GM19467 (cell line): ENCODE data around the gene MAGI1.

ENCODE experiments used
- ATAC-seq: cut with Tn5 transposase; IDR thresholded peaks from one replicate; pipeline ENCODE4 v1.9.1; 2021; ENCODE audit warnings: mild to moderate bottlenecking, moderate library complexity; ENCODE audit not compliant: unreplicated experiment

MAGI1 gene

DNA sequence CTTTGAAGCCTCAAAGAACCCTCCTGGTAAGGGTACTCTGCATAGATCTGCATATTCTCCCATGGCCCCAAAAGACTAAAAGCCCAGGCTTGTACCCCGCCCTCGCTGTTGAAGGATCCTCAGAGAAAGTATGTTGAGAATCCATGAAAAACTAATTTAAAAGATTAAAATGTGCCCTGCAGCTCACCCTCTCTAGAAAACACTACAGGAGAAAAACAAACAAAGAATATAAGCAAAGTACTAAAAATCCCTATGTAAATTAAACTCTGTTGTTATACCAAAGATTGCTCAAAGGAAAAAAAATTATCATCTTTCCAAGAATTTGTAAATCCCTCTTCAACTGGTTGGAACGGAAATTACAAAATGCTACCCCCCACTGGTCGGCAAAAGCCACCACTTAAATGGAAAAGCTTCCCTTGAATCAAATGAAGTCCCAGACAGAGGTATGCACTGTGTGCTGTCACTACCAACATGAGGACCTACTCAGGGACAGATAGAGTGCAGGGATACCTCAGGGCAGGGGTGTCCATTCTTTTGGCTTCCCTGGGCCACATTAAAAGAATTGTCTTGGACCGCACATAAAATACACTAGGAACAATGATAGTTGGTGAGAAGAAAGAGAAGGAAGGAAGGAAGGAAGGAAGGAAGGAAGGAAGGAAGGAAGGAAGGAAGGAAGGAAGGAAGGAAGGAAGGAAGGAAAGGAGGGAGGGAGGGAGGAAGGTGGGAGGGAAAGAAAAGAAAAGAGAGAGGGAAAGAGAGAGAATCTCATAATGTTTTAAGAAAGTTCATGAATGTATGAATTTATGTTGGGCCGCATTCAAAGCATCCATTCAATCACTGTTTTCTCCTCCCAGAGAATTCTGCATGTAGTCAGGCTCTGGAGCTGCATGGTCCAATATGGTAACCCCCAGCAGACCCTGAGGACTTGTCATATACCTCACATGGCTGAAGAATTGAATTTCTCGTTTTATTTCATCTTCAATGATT is 88.1 kb downstream of the MAGI1 start:
- ATAC-seq, result no peak

DNA sequence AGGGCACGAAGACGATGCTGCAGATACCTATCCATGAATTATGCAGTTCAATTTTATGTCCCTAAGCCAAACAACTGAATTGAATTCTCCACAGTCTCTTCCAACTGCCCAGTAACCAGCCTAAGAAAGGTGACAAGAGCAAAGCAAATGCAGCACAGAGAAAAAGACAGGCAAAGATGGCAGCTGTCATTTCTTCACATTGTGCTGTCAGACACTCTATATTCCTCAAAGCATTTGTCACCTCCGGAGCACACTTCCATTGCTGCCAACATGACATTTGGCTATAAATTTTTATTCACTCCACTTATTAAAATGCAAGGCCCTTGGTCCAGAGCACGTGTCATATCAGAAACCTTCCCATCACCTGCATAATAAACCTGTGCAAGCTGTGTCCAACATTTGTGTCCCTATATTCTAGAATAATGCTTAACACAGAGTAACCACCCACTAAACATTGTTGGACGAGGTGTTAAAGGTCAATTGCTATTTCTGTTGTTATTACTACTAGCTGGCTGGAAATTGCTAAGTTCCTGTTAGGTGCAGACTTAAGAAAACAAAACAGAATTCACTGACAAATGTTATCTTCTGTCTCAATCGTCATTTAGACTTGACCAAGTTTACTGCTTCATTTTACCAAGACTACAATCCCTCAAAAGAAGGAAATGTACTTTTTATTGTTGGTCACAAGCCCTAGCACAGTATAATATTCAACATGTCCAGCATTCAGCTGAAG is 89.7 kb downstream of the MAGI1 start:
- no peak for ATAC-seq

GRCh38 chr3:65946438-65946837 is 92.3 kb downstream of the MAGI1 start:
- ATAC-seq, result no peak

DNA sequence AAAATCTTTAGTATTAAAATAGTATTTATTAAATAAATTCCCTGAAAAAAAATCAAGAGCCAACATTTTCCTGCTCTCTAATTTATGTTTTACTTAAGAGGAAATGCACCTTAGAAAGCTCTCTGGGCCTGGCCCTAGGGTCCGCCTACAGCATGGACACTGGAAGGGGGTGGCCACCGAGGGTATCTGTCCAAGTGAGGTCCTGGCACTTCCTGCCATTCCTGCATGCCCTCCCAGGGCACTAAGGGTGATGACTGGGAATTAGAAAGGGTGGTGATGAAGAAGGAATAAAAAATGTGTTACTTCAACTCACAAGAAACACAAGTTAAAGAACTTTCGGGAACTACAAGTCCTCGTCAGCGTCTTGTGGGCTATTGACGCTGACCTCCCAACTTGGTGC is 92.8 kb downstream of the MAGI1 start:
- no peak for ATAC-seq

GRCh38 chr3:65945480-65945879 is 93.2 kb downstream of the MAGI1 start:
- no peak for ATAC-seq

GRCh38 chr3:65944252-65944651 is 94.5 kb downstream of the MAGI1 start:
- no peak for ATAC-seq

GRCh38 chr3:65939801-65940246 is 98.9 kb downstream of the MAGI1 start:
- ATAC-seq, result no peak

GRCh38 chr3:65939184-65939583 is 99.5 kb downstream of the MAGI1 start:
- ATAC-seq, result no peak

GRCh38 chr3:65938676-65939075 is 100.0 kb downstream of the MAGI1 start:
- ATAC-seq, result no peak

GRCh38 chr3:65938147-65938546 is 100.6 kb downstream of the MAGI1 start:
- no peak for ATAC-seq

- ATAC-seq, result no peak
Measured at GRCh38 chr3:65936908-65937638, 101.6 kb downstream of the MAGI1 start.

DNA sequence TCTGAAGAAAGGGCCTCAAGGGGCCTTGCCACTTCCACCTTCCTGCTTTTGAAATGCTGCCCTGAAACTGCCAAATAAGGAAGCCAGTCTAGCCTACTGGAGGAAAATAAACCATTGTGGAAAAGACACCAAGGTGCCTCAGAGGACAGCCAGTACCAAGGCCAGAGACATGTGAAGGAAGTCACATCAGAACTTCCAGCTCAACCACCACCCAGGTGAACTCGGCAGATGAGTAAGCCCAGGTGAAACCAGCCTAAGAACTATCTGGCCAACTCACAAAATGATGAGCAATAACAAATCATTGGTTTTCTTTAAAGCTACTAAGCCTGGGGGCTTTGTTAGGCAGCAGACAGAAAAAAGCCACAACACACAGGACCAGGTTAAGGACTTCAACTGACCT is 103.0 kb downstream of the MAGI1 start:
- ATAC-seq, result no peak

- no peak for ATAC-seq
Measured at GRCh38 chr3:65930648-65931047, 108.1 kb downstream of the MAGI1 start.

DNA sequence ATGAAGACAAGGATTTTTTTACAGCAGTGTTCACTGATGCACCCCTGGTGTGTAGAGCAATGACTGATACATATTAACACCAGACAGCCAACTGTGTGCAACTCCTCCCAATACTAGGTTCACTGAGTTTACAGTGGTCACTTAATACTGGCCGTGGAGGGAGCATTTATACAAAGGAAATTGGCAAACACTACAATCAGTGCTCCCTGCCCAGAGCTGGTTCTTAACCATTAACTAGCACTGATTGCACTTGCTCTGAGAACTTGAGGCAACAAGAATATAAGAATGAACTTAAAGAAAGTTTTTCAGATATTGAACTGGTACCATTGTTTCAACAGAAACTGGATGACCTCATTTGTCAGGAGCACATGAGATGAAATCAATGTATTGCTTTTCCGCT is 110.6 kb downstream of the MAGI1 start:
- no peak for ATAC-seq

DNA sequence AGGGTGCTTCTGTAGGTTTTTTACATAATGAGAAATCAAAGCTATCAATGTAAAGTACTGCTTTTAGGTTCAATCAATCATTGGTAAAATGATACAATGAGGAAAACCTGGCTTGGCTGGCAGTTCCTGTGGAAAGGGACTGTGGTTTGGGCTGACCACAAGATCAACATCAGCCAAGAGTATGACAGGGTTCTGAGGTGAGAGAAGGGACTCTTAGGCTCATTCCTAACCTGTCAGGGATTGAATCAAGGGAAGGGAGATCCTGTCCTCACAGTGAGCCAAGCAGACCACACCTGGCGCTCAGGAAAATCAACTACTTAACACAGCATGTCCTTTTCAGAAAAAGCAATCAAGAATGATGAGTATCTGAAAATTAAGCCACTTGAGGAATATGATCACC is 111.1 kb downstream of the MAGI1 start:
- no peak for ATAC-seq

GRCh38 chr3:65925254-65925954 is 113.3 kb downstream of the MAGI1 start:
- ATAC-seq, result no peak

- ATAC-seq, result no peak
Measured at GRCh38 chr3:65924762-65925161, 114.0 kb downstream of the MAGI1 start.

- ATAC-seq, result no peak
Measured at GRCh38 chr3:65922441-65922840, 116.3 kb downstream of the MAGI1 start.

GRCh38 chr3:65919826-65920225 is 118.9 kb downstream of the MAGI1 start:
- ATAC-seq, result no peak

DNA sequence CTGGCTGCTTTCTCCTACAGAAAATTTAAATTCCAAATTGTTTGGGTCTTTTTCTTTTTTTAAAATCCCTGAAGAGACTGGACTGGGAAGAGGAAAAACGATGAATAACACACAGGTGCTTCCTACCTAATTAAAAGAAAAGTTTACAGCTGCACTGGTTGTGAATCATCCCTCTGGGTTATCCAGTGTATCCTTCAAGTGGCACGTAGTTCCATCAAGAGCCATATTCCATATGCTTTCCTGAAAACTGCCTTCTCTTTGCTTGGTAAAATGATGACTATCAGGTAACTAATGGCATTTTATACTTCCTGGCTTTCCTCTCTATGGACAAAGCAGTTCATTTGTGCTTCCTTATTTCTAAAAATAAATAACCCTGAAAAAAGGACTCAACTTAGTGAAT is 123.2 kb downstream of the MAGI1 start:
- ATAC-seq, result no peak
